NK-92 (cell line): ENCODE measurements around the gene SHROOM2.

Experiments used
- DNase-seq: peaks from one replicate; lab custom pipeline; 2025; ENCODE audit not compliant: unreplicated experiment; lab: John Stamatoyannopoulos, UW

SHROOM2 gene

DNA sequence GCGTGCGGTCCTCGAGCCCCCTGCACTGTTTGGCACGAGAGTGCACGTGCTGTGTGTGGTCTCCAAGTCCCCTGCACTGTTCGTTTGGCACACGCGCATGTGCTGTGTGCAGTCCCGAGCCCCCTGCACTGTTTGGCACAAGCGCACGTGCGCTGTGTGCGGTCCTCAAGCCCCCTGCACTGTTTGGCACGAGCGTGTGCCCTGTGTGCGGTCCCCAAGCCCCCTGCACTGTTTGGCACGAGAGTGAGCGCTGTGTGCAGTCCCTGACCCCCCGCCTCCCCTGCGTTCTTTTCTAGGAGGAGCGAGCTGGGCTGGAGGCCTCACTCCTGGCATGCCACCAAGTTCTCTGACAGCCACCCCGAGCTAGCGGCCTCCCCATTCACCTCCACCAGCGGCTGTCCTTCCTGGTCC is 104.5 kb downstream of the SHROOM2 start:
- no peak for DNase-seq

DNA sequence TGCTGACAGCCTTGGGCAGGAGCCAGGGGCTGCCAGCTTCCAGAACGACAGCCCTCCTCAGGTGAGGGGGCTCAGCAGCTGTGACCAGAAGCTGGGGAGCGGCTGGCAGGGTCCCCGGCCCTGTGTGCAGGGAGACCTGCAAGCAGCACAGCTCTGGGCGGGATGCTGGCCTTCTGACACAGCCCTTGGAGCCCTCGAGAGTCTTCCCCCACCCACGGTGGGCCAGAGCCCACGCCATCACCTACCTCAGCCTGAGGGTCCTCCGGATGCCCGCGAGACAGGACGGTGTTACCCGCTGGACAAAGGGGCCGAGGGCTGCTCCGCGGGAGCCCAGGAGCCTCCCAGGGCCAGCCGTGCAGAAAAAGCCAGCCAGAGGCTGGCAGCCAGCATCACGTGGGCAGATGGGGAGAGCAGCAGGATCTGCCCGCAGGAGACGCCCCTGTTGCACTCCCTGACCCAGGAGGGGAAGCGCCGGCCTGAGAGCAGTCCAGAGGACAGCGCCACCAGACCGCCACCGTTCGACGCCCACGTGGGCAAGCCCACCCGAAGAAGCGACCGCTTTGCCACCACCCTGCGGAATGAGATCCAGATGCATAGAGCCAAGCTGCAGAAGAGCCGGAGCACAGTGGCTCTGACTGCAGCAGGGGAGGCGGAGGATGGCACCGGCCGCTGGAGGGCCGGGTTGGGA is 109.1 kb downstream of the SHROOM2 start:
- no peak for DNase-seq

DNA sequence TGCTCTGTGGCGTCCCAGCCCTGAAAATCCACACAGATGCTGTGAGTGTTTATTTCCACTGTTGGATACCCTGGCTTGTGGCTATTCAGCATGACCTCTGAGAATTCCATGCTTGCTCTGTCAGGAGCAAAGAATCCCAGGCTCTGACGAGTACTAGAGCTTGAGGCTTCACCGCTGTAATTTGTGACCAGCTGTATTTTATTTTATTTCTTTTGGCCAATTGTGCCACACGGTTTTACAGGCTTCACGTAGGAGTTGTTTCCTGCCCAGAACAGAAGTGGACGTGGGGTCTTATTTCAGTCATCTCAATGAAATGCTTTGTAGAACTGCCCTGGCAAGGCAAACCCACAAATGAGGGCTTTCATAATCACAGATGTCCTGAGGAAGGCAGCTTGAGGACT is 111.5 kb downstream of the SHROOM2 start:
- DNase-seq, result no peak

DNA sequence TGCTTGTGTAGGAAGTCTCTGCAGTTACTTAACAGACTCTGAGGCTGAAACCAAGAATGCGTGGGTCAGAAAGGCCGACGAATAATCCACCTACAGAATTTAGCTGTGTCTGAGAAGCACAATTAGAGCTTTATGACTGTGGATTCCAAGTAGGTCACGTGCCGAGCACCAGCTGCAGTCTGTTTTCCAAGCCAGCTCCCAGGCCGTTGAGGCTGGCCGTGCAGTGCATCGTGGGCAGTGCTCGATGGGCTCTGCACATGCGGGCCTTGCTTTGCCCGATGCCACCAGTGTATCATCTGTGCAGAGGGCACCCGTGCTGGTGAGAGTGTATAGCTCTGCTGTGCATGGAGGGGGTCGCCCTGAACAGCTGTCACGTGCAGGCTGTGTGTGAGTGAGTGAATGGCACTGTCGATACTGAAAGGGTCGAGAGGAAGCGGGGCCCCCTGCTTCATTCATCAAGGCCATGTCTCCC is 113.4 kb downstream of the SHROOM2 start:
- DNase-seq, result no peak

DNA sequence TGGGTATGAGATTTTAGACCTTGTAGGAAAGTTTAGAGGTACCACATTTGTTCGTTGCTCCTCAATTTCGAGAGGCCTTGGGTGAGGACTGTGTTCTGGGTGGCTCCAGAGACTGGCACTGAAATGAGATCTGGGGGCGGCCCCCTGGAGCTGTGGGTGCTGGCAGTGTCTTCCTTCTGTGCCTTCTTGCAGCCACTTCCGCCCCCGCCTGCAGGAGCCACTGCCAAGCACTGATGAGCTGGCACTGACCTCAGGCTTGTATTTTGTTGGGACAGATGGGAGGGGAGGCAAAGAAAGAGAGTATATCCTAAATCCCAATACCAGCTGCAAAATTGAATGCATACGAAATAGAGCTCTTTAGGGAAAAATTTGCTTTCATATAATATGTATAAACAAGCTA is 116.4 kb downstream of the SHROOM2 start:
- no peak for DNase-seq

DNA sequence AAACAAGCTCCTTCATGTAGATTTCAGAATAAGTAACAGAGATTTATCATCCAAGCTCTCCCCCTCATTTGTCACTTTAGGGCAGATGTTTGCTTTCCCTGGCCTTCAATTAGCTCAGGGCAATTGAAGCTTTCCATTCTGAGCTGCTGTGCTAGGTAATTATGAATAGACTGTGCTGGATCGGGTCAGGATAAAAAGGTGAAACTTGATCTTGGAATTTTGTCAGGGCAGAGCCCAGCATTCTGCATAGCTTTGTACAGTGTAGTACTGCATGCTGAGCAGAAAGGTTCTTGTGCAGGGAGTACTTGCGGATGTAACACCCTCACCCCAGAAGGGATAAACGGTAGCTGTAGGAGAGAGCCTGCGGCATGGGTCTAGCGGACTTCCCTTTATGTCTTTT is 116.9 kb downstream of the SHROOM2 start:
- no peak for DNase-seq

DNA sequence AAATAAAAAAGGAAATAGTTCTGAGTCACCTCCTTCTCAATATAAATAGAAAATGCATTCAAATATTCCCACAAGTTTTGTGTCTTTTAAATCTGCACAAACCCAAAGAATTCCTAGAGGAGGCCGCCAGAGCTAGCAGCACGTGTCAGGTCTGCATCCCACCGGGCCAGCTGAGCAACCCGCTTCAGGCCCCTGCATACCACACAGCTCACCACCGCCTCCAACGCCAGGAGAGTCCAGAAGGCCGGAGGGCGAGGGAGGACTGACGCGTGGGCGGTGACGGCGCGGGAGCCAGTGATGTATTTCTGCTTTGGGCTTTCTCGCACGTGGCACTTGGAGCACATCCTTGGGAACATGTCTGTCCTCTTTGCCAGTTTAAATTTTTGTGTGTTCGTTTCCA is 119.1 kb downstream of the SHROOM2 start:
- DNase-seq, result no peak

DNA sequence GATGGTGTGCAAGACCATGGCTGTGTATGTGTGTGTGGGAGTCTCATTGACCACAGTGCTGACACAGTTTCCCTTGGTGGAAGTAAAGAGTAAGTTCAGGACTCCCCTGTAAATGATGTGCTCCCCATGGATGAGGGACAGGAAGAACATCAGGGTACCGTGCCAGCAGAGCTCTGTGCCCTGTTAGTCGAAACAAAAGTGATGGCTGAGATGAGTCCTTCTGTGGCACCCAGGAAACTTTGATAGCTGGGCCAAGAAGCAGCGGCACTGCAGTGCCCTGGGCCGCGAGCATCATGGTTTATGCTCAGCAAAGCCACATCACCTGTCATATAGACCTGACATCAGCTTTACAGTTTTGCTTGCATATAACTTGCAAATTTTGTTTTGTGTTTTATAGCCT is 119.5 kb downstream of the SHROOM2 start:
- no peak for DNase-seq

DNA sequence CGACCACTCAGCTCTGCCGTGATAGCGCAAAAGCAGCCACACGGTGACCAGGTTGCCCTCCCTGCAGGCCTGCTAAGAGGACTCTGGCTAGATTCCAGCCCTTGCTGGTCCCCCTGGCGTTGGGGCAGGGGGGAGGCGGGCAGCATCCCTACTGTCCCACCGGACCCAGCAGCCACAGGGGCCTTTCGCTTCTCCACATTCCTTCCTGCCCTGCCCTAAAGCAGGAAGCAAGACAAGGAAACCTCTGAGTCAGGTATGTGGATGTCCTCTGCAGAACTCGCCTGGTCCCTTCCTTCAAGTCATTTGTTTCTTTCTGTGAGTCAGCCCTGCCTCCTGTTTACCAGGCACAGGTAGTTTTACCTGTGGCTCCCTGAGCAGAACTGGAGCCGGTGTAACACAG is 120.7 kb downstream of the SHROOM2 start:
- no peak for DNase-seq

DNA sequence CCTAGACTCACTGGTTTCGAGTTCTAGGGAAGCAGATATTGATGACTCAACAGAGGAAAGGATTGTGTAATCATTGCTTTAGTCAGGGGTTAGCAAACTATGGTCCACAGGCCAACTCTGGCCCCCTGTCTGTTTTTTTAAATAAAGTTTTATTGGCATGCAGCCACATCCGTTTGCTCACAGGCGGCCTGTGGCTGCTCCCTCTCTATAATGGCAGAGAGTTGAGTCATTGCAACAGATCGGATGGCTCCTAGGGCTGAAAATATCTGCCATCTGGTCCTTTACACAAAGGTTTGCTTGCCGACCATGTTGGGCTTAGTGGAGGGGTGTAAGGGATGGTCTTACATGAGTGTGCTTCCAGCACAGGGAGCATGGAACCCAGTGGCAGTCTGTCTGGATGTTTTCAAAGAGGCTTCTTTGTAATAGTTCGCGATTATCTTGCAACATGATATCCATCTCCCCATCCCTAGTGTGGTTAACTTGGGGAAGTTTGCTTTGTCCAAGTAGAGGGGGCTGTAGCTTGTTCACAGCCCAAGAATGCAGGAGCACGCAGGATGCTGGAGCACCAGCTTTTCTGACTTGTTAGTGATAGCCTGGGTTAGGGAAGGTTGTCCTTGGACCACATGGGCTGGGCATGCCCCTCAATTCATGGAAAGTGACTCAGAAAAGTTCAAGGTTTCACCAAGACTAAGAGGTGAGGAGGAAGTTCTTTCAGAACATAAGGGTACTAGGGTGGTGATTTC is 121.6 kb downstream of the SHROOM2 start:
- no peak for DNase-seq

DNA sequence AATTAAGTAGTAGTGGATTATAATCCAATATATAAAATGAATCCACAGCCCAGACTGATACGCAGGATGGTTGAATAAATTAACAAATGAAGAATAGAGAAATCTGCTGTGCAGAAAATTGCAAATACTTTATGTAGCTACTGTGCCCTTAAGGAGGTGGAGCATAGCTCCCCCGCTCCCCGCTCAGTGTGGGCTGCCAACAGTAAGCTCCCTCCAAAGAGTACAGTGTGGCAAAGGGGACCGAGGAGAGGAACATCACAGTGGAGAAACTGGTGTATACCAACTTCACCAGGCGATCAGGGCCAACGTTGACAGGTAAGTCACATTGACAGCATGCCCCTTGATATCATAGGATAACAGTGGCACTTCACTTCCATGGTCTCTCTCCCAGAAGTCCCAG is 123.0 kb downstream of the SHROOM2 start:
- no peak for DNase-seq

DNA sequence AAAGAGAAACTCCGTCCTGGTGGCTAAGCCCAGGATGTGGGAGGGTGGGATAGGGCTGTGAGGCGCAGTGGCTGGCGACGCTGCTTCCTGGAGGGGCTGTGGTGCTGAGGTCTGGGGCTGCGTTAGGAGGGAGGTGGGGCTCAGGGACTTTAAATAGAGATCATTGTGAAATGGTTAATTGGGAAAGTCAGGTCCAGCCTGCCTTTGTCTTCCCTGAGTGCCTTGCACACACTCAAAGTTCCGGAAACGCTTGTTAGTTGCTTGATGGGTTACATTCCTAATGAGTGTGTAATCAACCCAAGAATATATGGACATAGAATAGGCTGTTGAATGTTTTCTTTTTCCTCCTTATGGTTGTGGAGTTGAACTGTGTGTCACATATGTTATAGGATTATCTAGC is 125.3 kb downstream of the SHROOM2 start:
- no peak for DNase-seq

DNA sequence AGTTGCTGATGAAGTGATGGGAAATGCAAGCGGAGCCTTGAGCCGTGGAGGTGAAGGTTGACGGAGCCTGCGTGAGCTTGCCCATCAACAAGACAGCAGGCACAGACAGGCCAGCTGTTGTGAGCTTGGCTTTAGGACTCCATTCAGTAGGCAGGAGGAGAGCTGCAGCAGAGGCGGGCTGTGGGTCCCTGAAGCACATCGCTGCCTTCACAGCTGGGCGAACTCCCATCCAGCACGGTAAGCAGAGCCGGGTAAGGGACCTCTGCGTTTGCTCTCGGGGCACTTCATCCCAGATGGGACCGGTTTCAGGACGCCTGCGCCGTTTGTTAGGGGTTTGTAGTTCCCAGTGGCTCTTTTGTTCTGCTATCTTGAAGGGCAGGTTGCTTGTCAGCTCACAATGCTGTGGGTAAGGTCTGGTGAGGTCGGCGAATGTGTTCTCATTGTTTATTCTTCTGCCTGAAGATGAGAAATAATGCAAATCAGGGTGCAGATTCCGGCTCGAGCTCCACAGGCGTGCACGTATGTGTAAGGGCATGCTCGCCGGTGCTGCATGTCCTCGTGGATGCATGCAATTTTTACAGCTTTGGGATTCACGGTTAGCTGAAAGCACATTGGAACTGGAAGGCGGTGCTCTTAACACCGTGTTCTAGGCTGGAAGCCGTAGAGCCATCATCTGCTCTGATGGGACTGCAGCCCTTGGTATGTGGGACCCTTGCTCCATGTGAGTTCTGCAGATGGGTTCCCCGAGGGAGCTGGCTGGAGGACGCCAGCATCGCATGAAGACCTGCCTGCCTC is 126.3 kb downstream of the SHROOM2 start:
- DNase-seq, result no peak

DNA sequence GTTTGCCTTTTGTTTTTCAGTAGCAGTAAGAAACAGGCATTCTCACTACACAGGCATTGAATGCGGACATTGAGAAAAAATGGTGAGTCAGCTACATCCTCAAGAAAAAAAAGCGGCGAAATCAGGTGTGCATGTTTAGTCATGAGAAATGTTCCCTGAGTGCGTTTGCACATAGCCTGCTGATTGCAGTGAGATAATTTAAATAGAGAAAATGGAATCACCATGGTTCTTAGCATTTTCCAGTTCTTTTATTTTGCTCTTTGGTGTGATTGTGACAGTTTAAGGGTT is 126.9 kb downstream of the SHROOM2 start:
- DNase-seq, result no peak

DNA sequence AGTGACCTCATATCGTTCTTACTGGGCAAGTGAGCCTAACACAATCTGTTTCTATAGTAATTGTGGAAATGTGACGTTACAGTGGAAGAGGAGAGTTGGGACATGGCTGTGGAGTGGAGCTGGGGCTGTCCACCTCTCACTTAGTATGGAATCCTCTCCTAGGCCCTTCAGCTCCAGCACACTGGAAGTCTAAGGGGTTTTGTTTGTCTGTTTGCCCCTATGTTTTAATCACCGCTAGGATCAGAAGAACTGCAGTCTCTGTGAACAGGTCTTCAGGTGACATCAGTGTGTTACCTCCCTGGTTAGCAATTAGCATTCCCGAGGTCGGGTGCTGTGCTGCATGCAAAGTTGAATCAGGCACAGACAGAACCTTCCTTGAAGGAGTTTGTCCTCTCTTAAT is 131.6 kb downstream of the SHROOM2 start:
- no peak for DNase-seq

DNA sequence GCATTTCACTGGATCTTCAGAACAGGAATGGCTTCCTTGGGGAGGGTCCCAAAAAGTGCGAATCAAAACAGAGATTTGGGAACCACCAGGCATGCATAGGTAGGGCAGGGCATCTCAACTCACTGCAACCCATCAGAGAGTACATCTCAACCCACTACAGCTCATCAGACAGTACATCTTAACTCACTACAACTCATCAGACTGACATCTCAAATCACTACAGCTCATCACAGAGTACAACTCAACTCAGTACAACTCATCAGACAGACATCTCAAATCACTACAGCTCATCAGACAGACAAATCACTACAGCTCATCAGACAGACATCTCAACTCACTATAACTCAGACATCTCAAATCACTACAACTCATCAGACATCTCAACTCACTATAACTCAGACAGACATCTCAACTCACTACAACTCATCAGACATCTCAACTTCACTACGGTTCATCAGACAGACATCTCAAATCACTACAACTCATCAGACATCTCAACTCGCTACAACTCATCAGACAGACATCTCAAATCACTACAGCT is 133.5 kb downstream of the SHROOM2 start:
- DNase-seq, result no peak

DNA sequence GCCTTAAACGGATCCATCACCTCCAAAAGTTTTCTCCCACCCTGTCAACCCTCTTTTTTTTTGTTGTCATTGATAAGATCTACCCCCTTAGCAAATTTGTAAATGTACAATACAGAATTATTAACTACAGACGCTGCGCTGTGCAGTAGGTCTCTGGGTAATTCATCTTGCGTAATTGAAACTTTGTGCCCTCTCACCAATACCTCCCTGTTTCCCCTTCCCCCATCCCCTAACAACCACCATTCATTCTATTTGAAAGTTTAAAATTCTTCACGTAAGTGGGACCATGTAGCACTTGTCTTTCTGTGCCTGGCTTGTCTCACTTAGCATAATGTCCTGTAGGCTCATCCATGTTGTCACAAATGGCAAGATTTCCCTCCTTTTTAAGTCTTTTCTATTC is 135.2 kb downstream of the SHROOM2 start:
- DNase-seq, result no peak

DNA sequence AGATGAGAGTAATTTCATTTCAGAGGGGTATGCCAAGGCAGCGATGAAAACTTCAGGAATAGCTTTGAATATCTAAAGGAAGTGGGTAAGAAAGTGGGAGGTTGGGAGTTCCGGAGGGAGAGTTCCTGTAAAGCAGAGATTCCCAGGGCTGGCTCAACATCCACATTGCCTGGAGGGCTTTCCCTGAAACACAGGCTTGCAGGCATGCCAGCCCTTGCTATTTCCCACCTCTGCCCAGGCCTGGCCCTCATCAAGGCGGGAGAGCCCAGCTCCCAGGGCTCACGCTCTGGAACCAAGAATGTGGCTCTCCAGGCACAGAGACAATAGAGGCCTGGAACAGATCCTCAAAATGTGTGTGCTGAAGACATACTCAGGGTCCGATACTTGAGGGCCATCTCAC is 137.1 kb downstream of the SHROOM2 start:
- no peak for DNase-seq

DNA sequence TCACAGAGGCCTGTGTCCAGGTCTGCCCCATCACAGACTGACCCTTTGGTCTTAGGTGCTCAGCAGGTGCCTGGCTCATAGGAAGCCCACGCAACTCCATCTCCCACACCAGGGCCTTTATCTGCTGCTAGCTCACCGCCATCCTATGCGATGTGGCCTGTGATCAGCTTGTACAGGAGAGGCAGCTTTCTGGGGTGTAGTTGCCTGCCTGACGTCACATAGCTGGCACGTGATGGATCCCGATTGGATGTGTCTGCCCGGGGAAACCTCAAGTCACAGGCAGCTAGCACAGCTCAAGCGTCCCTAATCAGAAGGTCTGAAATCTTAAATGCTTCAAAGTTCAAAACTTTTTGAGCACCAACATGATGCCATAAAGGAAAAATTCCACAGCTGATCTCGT is 139.8 kb downstream of the SHROOM2 start:
- no peak for DNase-seq

DNA sequence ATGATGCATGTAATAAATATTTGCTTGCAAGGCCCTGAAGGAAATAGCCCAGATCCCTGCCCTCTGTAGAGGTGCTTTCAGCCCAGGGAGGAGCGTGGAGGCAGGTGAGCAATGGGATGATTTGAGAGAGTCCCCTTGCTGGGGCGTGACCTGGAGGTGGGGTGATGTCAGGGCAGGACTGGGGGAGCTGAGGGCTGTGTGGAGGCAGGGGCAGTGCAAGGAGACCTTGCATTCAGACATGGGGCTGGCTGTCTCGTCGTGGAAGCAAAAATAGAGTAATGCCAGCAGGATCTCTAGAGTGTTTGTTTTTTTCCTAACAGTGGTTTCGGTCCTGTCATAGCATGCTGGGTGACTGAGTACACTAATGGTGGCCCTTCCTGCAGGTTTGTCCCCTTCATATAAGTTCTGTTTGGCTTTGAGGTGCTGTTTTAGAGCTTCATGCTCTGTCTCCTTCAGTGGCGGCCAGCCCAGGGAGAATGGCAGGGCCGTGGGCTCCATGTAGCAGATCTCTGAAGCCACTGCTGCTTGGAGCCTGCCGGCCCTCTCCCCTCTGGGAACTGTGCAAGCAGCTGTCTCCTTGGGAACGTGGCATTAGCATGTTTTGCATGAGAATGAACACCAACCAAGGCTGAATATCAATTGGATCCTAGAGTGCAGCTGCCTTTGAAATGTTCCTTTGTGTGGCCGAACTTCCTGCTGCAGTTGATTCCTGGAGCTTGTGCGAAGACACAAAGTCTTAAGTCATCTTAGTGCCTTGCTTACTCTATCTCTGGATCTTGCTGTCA is 141.7 kb downstream of the SHROOM2 start:
- no peak for DNase-seq

DNA sequence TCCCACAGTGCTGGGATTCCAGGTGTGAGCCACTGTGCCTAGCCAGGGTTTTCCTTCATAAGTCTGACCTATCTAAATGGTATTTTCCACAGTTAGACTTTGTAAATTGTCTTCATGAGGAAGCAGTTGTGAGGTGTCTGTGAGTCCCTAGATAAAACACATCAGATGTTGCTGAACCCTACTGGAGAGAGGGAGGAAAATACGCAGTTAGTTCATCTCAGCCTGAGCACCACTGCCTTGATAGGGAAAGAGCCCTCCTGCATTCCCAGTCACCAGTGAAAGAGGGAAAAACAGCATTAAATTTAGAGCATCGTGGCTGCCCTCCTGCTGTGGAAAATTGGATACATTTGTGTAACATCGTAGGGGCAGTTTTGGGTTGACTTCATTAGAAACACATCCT is 149.2 kb downstream of the SHROOM2 start:
- no peak for DNase-seq
